Measurements from ENCODE around the gene S1PR3.
A peak's percentile ranks its signal among the peaks of the same experiment; 100 is the strongest.
"Not testable (repeated sequence)": the region's sequence is repeated elsewhere in the genome, so short reads cannot be mapped to it uniquely, and the experiment has no call there.

Gene S1PR3

DNA sequence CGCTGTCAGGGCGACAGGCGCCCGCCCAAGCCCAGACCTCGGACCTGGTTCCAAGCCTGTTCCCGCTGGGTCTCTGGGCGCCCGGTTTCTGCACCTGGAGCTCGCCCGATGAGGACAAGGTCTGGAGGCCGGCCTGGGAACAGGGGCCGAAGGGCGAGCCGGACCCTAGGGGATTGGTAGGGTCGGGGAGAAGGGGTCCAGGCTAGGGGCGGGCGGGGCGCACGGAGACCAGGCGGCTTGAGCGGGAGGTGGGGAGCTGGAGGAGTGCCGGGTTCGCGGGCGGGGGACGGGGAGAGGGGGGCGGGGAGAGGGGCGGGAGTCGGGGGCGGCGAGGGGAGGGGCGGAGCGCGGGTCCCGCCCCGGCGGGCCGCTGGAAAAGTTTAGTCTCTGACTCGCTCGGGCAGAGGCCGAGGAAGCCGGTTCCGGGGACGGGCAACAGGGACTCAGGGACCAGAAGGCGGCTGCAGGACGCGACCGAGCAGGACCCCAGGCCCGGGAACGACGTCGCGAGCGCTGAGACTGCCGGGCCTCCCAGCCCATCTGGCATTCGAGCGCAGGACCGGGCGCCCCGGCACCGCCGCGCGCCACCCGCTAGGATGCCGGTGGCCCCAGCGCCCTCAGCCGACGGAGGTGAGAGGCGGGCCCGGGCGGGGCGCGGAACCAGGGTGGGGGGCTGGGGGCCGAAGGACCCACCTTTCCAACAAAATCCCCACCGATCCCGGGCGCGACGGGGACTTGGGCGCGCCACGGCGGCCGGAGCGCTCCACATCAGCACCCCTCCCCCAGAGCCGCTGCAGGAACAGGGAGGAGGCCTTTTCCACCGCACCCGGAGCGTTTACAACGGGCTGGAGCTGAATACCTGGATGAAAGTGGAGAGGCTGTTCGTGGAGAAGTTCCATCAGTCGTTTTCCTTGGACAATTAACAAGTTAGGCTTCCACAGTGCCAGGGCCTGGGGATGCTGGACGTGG is at the start of gene S1PR3:
Gene S1PR3, plus strand, starts transcription at position 403 of the 969 bp plus-strand sequence. CDS start 9,733 bp downstream, outside the sequence.
- DNase-seq (ENCODE audit: low spot score): peak; percentile 47

DNA sequence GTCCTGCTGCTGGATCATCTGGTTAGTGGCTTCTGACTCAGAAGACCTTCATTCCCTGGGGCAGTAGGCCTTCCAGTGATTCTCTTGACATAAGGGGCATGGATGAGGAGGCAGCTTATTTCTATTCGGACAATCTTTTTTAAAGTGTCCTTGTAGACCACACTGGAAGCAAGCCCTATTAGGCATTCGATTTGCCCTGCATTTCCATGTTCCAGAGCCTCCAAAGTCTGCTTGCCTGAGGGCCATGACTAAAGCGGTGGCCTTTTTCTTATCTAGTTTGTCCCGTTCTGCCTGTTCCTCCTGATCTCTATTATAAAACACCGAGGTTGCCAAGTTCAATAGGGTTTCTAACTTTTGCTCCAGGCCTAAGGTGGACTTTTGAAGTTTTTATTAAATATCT is 49.7 kb upstream of the S1PR3 start:
- DNase-seq (ENCODE audit: low spot score): not testable (repeated sequence)

GRCh38 chr9:88942411-88942810 is 48.9 kb upstream of the S1PR3 start:
- DNase-seq (ENCODE audit: low spot score): no peak

DNA sequence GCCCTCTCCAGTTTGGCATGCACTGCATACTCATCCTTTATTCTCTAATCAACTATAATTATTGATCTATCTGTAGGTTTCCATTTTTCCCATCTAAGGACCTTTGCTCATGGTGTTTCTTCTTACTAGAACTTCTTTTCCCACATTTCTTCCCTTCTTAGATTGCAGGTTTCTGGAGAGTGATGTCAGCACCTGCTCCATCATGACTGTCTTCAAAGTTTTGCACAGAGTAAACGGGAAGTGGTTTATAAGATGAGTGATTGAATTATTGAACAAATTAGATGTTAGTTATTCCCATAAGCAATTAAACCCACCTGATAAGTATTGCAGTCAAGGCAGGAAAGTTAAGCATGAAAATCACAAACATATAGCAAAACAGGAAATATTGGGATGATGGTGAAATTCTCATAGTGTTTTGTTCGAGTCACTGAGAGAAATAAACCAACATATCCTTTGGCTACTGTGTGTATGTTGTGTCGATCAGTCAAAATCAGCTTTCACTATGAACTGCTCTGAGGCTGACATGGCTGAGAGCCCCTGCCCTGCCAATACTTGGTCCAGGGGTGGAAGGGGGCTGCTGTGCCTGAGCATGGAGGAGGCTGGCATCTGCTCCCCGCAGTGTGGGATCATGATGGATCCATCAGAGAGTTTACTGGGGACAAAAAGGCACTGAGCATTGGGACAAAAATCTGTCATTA is 45.5 kb upstream of the S1PR3 start:
- no peak for DNase-seq (ENCODE audit: low spot score)

GRCh38 chr9:88947581-88948573 is 43.4 kb upstream of the S1PR3 start:
- no peak for DNase-seq (ENCODE audit: low spot score)

- peak; percentile 9 for DNase-seq (ENCODE audit: low spot score)
These were observed 41.8 kb upstream of the S1PR3 start for GRCh38 chr9:88949425-88949824.

DNA sequence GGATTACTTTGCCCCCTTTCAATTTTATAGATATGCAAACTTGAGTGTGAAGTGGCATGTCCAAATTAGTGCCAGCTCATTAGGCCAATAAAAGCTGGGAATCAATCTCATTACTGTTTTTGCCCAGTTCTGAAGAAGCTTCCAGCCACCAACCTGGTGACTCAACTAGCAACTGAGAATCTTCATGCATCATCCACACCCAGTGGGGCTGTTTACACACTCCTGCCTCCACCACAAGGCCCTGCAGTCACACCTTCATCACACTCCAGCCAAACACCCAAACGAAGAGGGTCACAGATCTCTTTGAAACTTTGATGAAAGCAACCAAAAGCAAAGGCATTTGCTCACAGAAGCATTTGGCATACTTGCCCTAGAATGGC is 41.3 kb upstream of the S1PR3 start:
- DNase-seq (ENCODE audit: low spot score): peak; percentile 29

- no peak for DNase-seq (ENCODE audit: low spot score)
These were observed 40.7 kb upstream of the S1PR3 start for GRCh38 chr9:88950341-88951154.

DNA sequence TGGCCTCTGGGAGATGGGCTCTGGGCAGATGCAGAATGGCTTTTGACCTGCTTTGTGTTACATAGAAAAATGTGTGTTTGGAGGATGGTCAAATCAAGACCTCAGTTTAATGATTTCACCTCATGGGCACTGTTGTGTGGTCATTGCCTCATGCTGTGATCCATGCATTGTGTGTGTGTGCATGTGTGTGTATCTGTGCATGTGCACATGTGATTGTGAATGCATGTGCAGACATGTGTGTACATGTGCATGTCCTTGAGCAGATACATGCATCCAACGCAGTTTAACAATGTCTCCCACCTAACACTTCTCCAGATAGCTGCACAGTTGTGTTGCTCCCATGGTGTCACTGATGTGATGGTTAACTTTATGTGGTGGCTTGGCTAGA is 40.1 kb upstream of the S1PR3 start:
- DNase-seq (ENCODE audit: low spot score): no peak

DNA sequence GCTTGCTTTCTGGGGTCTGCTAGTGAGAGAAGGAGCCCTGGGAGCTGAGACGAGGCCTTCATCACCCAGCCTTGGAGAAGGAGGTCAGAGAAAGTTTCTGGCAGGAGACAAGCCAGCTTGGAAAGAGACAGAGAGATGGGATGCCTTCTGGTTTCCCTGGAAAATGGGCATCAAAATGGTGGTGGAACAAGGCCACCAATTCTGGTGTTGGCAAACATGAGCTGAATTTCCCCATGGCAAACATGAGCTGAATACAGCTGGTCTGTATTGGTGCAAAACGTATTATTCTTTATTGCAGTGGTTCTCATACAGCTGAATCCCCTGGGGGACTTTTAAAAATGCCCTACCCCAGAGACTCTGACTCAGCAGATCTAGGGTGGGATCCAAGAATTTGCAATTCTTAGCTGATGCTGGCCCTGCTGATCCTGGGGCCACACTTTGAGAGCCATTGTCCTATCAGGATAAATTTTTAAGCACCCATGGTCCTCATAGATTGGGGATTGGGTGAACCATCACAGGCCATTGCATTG is 39.1 kb upstream of the S1PR3 start:
- no peak for DNase-seq (ENCODE audit: low spot score)

- DNase-seq (ENCODE audit: low spot score): no peak
These were observed 38.3 kb upstream of the S1PR3 start for GRCh38 chr9:88952976-88953375.

- DNase-seq (ENCODE audit: low spot score): peak; percentile 23
These were observed 37.8 kb upstream of the S1PR3 start for GRCh38 chr9:88953381-88954029.

- peak; percentile 56 for DNase-seq (ENCODE audit: low spot score)
These were observed 37.2 kb upstream of the S1PR3 start for GRCh38 chr9:88954066-88954465.

- DNase-seq (ENCODE audit: low spot score): no peak
These were observed 33.7 kb upstream of the S1PR3 start for GRCh38 chr9:88957526-88957925.

GRCh38 chr9:88959727-88960469 is 31.4 kb upstream of the S1PR3 start:
- no peak for DNase-seq (ENCODE audit: low spot score)

DNA sequence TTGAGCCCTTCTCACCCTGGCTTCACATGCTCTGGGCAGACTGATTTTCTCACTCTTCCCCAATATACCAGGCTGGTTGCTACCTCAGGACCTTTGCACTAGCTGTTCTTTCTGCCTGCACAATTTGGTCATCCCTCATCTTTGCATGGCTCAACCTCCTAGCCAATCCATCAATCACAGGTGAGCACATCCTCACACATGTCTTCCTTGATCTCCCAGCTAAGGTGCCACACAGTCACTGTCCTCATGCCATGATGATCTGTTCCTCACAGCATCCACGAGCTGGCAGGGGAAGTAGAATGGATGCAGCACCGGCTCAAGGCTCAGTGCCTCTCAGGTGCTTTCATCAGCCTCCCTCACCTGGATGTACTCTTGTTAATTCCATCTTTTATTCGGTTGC is 30.6 kb upstream of the S1PR3 start:
- no peak for DNase-seq (ENCODE audit: low spot score)

DNA sequence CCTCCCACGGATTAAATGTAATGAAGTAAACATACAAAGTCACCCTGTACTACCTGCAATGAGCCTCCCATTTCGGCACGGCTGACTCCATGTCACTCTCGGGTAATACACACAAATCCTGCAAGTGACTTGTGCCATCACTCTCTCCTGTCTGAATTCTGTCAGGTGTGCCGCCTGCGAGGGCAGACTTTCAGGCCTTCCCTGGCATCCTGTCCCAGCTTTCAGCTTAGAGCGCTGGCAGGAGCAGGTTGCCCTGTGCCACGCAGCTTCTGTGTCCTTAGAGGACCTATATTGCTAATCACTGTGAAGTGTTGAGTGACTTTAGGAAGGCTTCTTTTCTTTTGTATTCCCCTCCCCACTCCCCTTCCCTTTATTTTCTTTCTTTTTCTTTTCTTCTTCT is 25.8 kb upstream of the S1PR3 start:
- DNase-seq (ENCODE audit: low spot score): no peak

DNA sequence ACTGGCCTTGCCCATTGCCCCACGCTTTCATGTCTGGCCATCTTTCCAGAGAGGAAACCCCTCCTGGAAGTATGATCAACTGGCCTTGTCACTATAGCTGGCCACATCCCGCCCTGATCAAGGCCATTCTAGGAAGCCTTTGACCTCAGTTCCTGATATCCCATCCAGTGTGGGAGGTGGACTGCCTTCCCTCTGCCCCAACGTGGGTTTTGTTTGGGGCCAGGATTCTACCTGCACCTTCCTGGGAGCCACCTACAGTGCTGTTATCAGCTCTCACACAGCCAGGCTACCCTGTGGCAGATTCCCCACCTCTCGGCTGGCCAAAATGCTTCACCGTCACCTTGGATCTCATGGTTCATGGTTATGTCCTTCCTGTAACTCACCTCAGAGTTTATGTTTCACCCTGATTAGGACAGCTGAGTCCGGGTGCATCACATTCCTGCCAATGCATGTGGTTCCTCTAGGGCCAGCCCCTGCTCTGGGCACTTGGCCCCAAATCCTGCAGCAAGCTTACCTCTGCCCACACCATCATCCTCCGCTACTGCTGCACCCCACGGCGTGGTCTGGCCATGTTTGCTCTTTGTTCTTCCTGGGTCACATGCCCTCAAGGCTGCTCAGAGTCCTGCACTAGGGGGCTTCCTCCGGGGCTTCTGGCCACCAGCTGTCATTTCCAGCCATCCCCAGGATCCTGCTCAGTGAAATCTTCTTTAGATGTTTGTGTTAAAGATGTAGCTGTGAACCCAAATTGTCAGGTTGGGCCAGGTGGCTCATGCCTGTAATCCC is 24.2 kb upstream of the S1PR3 start:
- DNase-seq (ENCODE audit: low spot score): no peak

- no peak for DNase-seq (ENCODE audit: low spot score)
These were observed 22.5 kb upstream of the S1PR3 start for GRCh38 chr9:88968799-88969198.

Data from kidney tubule cell (primary cell).